Cardiac fibroblast (primary cell): ENCODE results near the gene RASGRP2.

Experiments used
- DNase-seq, 2 donors: peaks; one replicate each; pipeline versions ENCODE4 v3.0.0 to v3.0.0-alpha.2; 2010; ENCODE audit warnings: low read depth in 2 of 2
- H3K4me3 ChIP-seq, 2 donors: replicated peaks in 1 of 2; 1 replicate in 1 of 2; 2 replicates in 1 of 2; pipeline ENCODE4 v1.5.1; 2011; ENCODE audit warnings: low read depth in 2 of 2, low read length in 2 of 2, mild to moderate bottlenecking in 2 of 2, moderate library complexity in 1 of 2
- TF ChIP-seq, protein P1 (sequence below): IDR thresholded peaks from one replicate; pipeline ENCODE4 v1.5.1; 2011; ENCODE audit warnings: low read depth, mild to moderate bottlenecking, low read length, inconsistent platforms

RASGRP2 gene

DNA sequence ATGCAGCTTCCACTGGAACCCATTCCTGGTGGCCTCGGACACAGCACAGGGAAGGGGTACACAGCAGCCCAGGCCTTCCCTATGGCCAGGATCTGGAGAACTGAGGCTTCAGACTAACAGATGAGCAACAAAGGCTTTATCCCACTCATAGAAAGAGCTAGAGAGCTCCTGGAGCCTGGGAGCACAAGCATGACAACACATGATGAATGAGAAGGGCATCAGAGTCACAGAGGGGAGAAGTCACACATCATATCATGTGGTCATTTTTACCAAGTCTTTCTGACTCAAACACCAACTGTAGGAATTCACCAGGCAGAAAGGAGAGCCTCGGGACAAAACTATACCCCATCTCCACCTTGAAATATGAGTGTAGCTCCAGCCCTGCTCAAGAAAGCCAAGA, 64.1 kb downstream of the RASGRP2 start:
- TF ChIP-seq, protein P1, sequence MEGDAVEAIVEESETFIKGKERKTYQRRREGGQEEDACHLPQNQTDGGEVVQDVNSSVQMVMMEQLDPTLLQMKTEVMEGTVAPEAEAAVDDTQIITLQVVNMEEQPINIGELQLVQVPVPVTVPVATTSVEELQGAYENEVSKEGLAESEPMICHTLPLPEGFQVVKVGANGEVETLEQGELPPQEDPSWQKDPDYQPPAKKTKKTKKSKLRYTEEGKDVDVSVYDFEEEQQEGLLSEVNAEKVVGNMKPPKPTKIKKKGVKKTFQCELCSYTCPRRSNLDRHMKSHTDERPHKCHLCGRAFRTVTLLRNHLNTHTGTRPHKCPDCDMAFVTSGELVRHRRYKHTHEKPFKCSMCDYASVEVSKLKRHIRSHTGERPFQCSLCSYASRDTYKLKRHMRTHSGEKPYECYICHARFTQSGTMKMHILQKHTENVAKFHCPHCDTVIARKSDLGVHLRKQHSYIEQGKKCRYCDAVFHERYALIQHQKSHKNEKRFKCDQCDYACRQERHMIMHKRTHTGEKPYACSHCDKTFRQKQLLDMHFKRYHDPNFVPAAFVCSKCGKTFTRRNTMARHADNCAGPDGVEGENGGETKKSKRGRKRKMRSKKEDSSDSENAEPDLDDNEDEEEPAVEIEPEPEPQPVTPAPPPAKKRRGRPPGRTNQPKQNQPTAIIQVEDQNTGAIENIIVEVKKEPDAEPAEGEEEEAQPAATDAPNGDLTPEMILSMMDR = no peak
- H3K4me3 ChIP-seq = no peak overlapping the region
- no peak for DNase-seq

DNA sequence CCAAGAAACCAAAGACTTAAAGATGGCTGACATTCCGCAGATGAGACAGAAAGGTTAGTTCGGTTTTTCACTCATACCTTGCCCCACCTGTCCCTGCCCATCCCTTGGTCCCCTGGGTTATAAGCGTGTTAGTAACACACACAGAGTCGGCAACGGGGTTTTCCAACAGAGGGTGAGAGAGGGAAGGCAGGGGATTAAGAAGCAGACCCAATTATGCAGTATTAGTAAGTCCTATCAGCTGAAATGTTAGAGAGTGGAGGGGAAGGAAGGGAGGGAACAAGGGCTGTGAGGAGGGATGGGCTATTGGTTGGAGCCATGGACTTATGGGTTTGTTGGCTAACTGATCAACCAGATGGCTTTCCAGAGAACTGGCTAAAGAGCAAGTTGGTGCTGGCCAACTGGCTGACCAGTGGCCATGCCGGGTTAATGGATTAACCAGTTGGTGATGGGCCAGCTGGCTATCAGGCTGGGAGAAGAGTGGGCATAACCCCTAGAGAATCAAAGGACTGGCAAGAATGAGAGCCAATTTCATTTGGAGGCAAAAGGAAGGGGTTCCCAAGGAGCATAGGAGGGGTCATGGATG, 66.4 kb downstream of the RASGRP2 start:
- H3K4me3 ChIP-seq = no peak overlapping the region
- DNase-seq = no peak
- TF ChIP-seq, protein P1 = no peak
